ENCODE measurements around the gene OSCAR. TPM values are rescaled to one million over a fixed set of nuclear protein-coding genes. Genes with fewer than 3 reads are reported as not detected.

Gene OSCAR
- total and polyA plus RNA-seq, 2 experiments from 2014 or later = 0.61 TPM; not detected in 1

- H3K4me3 ChIP-seq = peak overlapping the region; percentile 46
- H3K9me3 ChIP-seq (ENCODE audit: low read depth) = no peaks in the 10 kb centered on the region
- H3K4me1 ChIP-seq (ENCODE audit: low read depth) = no peaks in the 10 kb centered on the region
- peak overlapping the region; percentile 85 for H3K27ac ChIP-seq
- TF ChIP-seq CTCF (IDR thresholded peaks at IDR 0.05; ENCODE audit: low read depth, low read length) = no peak
- no peak for DNase-seq (ENCODE audit: low read depth in 1 of 2, low spot score in 1 of 2)
- no peaks in the 10 kb centered on the region for H3K27me3 ChIP-seq
- H3K36me3 ChIP-seq = no peaks in the 10 kb centered on the region
These were observed 35.7 kb upstream of the OSCAR start for GRCh38 chr19:54136086-54136863.

- H3K4me1 ChIP-seq (ENCODE audit: low read depth) = no peaks in the 10 kb centered on the region
- peaks cover 3% of the 10 kb centered on the region for H3K36me3 ChIP-seq
- H3K27ac ChIP-seq = no peak overlapping the region
- H3K9me3 ChIP-seq (ENCODE audit: low read depth) = no peaks in the 10 kb centered on the region
- no peak overlapping the region for H3K4me3 ChIP-seq
- peak in 1 of 2 donors; percentile 52 for DNase-seq (ENCODE audit: low read depth in 1 of 2, low spot score in 1 of 2)
- no peaks in the 10 kb centered on the region for H3K27me3 ChIP-seq
- no peak for TF ChIP-seq CTCF (IDR thresholded peaks at IDR 0.05; ENCODE audit: low read depth, low read length)
These were observed 33.5 kb upstream of the OSCAR start for GRCh38 chr19:54133957-54134590.

GRCh38 chr19:54133312-54133956 is 32.8 kb upstream of the OSCAR start:
- DNase-seq (ENCODE audit: low read depth in 1 of 2, low spot score in 1 of 2) = peak in 1 of 2 donors; percentile 78
- Histone ChIP-seq H3K27ac (no peak overlapping the region), H3K9me3 (ENCODE audit: low read depth) (no peaks in the 10 kb centered on the region), H3K4me1 (ENCODE audit: low read depth) (no peaks in the 10 kb centered on the region), H3K4me3 (no peak overlapping the region), H3K36me3 (peaks cover 3% of the 10 kb centered on the region), H3K27me3 (no peaks in the 10 kb centered on the region)
- no peak for TF ChIP-seq CTCF (IDR thresholded peaks at IDR 0.05; ENCODE audit: low read depth, low read length)

- Histone ChIP-seq H3K36me3 (peaks cover 20% of the 10 kb centered on the region), H3K27ac (no peak overlapping the region), H3K27me3 (no peaks in the 10 kb centered on the region), H3K9me3 (ENCODE audit: low read depth) (no peaks in the 10 kb centered on the region), H3K4me3 (no peak overlapping the region), H3K4me1 (ENCODE audit: low read depth) (no peaks in the 10 kb centered on the region)
- DNase-seq (ENCODE audit: low read depth in 1 of 2, low spot score in 1 of 2) = no peak
- TF ChIP-seq CTCF (IDR thresholded peaks at IDR 0.05; ENCODE audit: low read depth, low read length) = no peak
These were observed 29.0 kb upstream of the OSCAR start for GRCh38 chr19:54129617-54129996.

GRCh38 chr19:54128796-54129616 is 28.4 kb upstream of the OSCAR start:
- no peak overlapping the region for H3K27ac ChIP-seq
- TF ChIP-seq CTCF (IDR thresholded peaks at IDR 0.05; ENCODE audit: low read depth, low read length) = no peak
- DNase-seq (ENCODE audit: low read depth in 1 of 2, low spot score in 1 of 2) = no peak
- H3K4me3 ChIP-seq = no peak overlapping the region
- H3K4me1 ChIP-seq (ENCODE audit: low read depth) = no peaks in the 10 kb centered on the region
- H3K36me3 ChIP-seq = peaks cover 24% of the 10 kb centered on the region
- no peaks in the 10 kb centered on the region for H3K9me3 ChIP-seq (ENCODE audit: low read depth)
- H3K27me3 ChIP-seq = no peaks in the 10 kb centered on the region
